Upper lobe of right lung (tissue), 1 donor: ENCODE results near the gene CLDN22. TPM values are rescaled to one million over a fixed set of nuclear protein-coding genes. Genes with fewer than 3 reads are reported as not detected.
A peak's percentile ranks its signal among the peaks of the same experiment; 100 is the strongest.
"Not testable (repeated sequence)": the region's sequence is repeated elsewhere in the genome, so short reads cannot be mapped to it uniquely, and the experiment has no call there.

Source experiments
- ATAC-seq: fragments of 200-7000 bp; cut with Tn5 transposase; one replicate; pipeline ENCODE4 v1.9.1; 2020; ENCODE audit warnings: mild to moderate bottlenecking, moderate library complexity
- DNase-seq: peaks from one replicate; pipeline ENCODE4 v3.0.0-alpha.2; 2020
- H3K27ac ChIP-seq: fragments of 200-600 bp; one replicate; pipeline ENCODE4 v1.8.0; 2022
- H3K27me3 ChIP-seq: fragments of 200-600 bp; one replicate; pipeline ENCODE4 v1.8.0; 2022; ENCODE audit warnings: mild to moderate bottlenecking
- H3K36me3 ChIP-seq: fragments of 200-600 bp; one replicate; pipeline ENCODE4 v1.8.0; 2022
- H3K4me1 ChIP-seq: fragments of 200-600 bp; one replicate; pipeline ENCODE4 v1.8.0; 2022
- H3K4me3 ChIP-seq: fragments of 200-600 bp; one replicate; pipeline ENCODE4 v1.8.0; 2022; ENCODE audit warnings: mild to moderate bottlenecking
- H3K9me3 ChIP-seq: fragments of 200-600 bp; one replicate; pipeline ENCODE4 v1.8.0; 2022
- CTCF ChIP-seq: fragments of 200-600 bp; IDR thresholded peaks from one replicate; pipeline ENCODE4 v1.8.0; 2022; ENCODE audit warnings: antibody characterized with exemption
- intact Hi-C: fragments of 100-400 bp; cut with DNase I; formaldehyde crosslinking; loops from one replicate; pipeline ENCODE4 v1.11.0; 2022
- total RNA-seq: library from RNA; stranded (reverse); fragmentation: NEBNext Ultra II Directional; extraction: Animal tissue kit (Norgen Biotek cat#: 25700); gene quantifications from one replicate; pipeline ENCODE4 v1.2.1, GENCODE V29; 2021
- donor health status: DM: no; HTN: yes; CAD: no; lungs with severe emphysema.

Gene CLDN22
- total RNA-seq, 1 donor from 2014 or later = not detected

- intact Hi-C loops = no loop called here
- no peaks in the 10 kb centered on the region for H3K4me1 ChIP-seq
- no peak for ATAC-seq
Measured at GRCh38 chr4:183324619-183325018, 4.5 kb upstream of the CLDN22 start.

GRCh38 chr4:183324056-183324455 lies 4.0 kb upstream of the CLDN22 start:
- H3K27me3 ChIP-seq, H3K36me3 ChIP-seq, H3K9me3 ChIP-seq, H3K4me1 ChIP-seq, DNase-seq, intact Hi-C loops, H3K27ac ChIP-seq, ATAC-seq, H3K4me3 ChIP-seq: not testable (repeated sequence)

More at GRCh38 chr4:183324619-183325018, 4.5 kb upstream of the CLDN22 start:
- no peak for DNase-seq
- Histone ChIP-seq H3K27me3 (no peaks in the 10 kb centered on the region), H3K4me3 (no peak overlapping the region), H3K36me3 (no peaks in the 10 kb centered on the region), H3K27ac (no peak overlapping the region), H3K9me3 (no peaks in the 10 kb centered on the region)
- TF ChIP-seq CTCF = no peak

- H3K4me3 ChIP-seq = no peak overlapping the region
- intact Hi-C loops = no loop called here
- H3K27ac ChIP-seq = no peak overlapping the region
- no peak for DNase-seq
- peak; percentile 24 for ATAC-seq
- no peak for TF ChIP-seq CTCF
- H3K4me1 ChIP-seq = no peaks in the 10 kb centered on the region
- no peaks in the 10 kb centered on the region for H3K9me3 ChIP-seq
- H3K36me3 ChIP-seq = peaks cover 5% of the 10 kb centered on the region
- H3K27me3 ChIP-seq = no peaks in the 10 kb centered on the region
Measured at GRCh38 chr4:183323295-183323694, 3.2 kb upstream of the CLDN22 start.

GRCh38 chr4:183322326-183322725 lies 2.2 kb upstream of the CLDN22 start, which contains the start of gene CLDN24:
TSS of gene CLDN24 (minus strand) at chr4:183322426. CDS start at chr4:183322426, 0 bp downstream.
- no peaks in the 10 kb centered on the region for H3K9me3 ChIP-seq
- DNase-seq = no peak
- no peak for TF ChIP-seq CTCF
- no peak within 1 kb of the TSS for H3K4me3 ChIP-seq
- no peak within 1 kb of the TSS for H3K27ac ChIP-seq
- intact Hi-C loops = no loop called here
- H3K4me1 ChIP-seq = no peaks in the 10 kb centered on the region
- ATAC-seq = no peak
- peaks cover 5% of the 10 kb centered on the region for H3K36me3 ChIP-seq
- H3K27me3 ChIP-seq = no peaks in the 10 kb centered on the region

GRCh38 chr4:183321516-183321915 lies 1.4 kb upstream of the CLDN22 start:
- intact Hi-C loops = no loop called here
- TF ChIP-seq CTCF = no peak
- ATAC-seq = no peak

GRCh38 chr4:183321079-183321478 lies 1.0 kb upstream of the CLDN22 start:
- ATAC-seq = no peak
- Histone ChIP-seq H3K4me3 (no peak overlapping the region), H3K36me3 (peaks cover 8% of the 10 kb centered on the region), H3K4me1 (no peaks in the 10 kb centered on the region), H3K27ac (no peak overlapping the region), H3K9me3 (no peaks in the 10 kb centered on the region), H3K27me3 (no peaks in the 10 kb centered on the region)
- DNase-seq = no peak
- intact Hi-C loops = no loop called here
- no peak for TF ChIP-seq CTCF

More at GRCh38 chr4:183321516-183321915, 1.4 kb upstream of the CLDN22 start:
- H3K4me3 ChIP-seq = no peak overlapping the region
- no peaks in the 10 kb centered on the region for H3K4me1 ChIP-seq
- peaks cover 5% of the 10 kb centered on the region for H3K36me3 ChIP-seq
- no peaks in the 10 kb centered on the region for H3K27me3 ChIP-seq
- DNase-seq = no peak
- no peaks in the 10 kb centered on the region for H3K9me3 ChIP-seq
- H3K27ac ChIP-seq = no peak overlapping the region
